NB4 (cell line): Measurements from ENCODE around the gene SNED1.

Experiments used
- POLR2A ChIP-seq: IDR thresholded peaks from 2 replicates; pipeline ENCODE4 v1.6.1; 2011; ENCODE audit warnings: mild to moderate bottlenecking; ENCODE audit not compliant: insufficient read length; ENCODE audit errors: extremely low read depth
- TF ChIP-seq, protein P1 (sequence below): IDR thresholded peaks from 2 replicates; pipeline ENCODE4 v1.6.1; 2011; ENCODE audit warnings: low read depth, low read length

DNA sequence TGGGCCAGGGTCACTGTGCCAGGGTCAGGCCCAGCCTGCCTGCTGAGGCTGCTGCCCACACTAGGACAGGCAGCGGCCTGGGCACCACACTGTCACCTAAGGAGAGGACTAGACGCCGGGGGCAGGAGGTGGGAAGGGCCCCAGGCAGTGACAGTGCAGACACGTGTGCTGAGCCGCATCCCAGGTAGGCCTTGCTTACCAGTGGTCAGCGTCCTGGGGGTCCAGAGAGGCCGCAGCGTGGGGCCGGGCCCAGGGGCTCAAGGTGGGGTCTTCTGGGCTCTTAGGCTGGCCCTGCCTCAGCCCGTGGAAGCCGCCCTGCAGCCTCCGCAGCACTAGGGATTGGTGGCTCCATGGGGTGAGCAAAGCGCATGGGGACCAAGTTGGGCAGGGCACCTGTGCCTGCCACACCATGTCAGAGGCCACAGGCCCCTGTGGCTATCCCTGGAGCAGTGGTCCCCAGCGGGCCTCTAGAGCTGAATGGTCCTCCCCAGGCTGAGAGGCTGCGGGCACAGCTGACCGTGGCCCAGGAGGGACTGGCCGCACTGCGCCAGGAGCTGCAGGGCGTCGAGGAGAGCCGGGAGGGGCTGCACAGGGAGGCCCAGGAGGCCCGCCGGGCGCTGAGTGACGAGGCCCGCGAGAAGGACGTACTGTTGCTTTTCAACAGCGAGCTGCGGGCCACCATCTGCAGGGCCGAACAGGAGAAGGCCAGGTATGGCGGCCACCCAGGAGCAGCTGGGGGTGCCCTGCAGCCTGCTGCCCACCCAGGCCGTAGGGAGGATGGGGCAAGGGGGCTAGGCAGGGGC lies 35.2 kb upstream of the SNED1 start:
- TF ChIP-seq, protein P1, sequence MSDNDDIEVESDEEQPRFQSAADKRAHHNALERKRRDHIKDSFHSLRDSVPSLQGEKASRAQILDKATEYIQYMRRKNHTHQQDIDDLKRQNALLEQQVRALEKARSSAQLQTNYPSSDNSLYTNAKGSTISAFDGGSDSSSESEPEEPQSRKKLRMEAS: no peak
- no peak for TF ChIP-seq POLR2A
